HCEC 1CT (cell line): Measurements from ENCODE around the gene KRT16.
A peak's percentile ranks its signal among the peaks of the same experiment; 100 is the strongest.
"Not testable (repeated sequence)": the region's sequence is repeated elsewhere in the genome, so short reads cannot be mapped to it uniquely, and the experiment has no call there.

Experiments used
- DNase-seq: peaks from one replicate; pipeline ENCODE4 v3.0.0-alpha.2; 2017

Gene KRT16

GRCh38 chr17:41581366-41582060 is 31.1 kb downstream of the KRT16 start:
- DNase-seq, result no peak

GRCh38 chr17:41580687-41581365 is 31.7 kb downstream of the KRT16 start:
- DNase-seq, result no peak

GRCh38 chr17:41580244-41580575 is 32.4 kb downstream of the KRT16 start:
- no peak for DNase-seq

- DNase-seq, result peak; percentile 21
Measured at GRCh38 chr17:41579484-41580243, 32.9 kb downstream of the KRT16 start.

- no peak for DNase-seq
Measured at GRCh38 chr17:41578971-41579370, 33.6 kb downstream of the KRT16 start.

GRCh38 chr17:41578538-41578937 is 34.0 kb downstream of the KRT16 start:
- DNase-seq, result no peak

GRCh38 chr17:41576740-41577139 is 35.8 kb downstream of the KRT16 start:
- DNase-seq, result not testable (repeated sequence)

GRCh38 chr17:41575336-41575735 is 37.2 kb downstream of the KRT16 start:
- no peak for DNase-seq

- DNase-seq, result no peak
Measured at GRCh38 chr17:41571561-41572434, 40.8 kb downstream of the KRT16 start, which contains the start of gene KRT9. Gene KRT9, minus strand, starts transcription at chr17:41572059. Its CDS starts 67 bp downstream, at chr17:41571992.

- no peak for DNase-seq
Measured at GRCh38 chr17:41567317-41567716, 45.2 kb downstream of the KRT16 start.

GRCh38 chr17:41565338-41565737 is 47.2 kb downstream of the KRT16 start:
- no peak for DNase-seq

GRCh38 chr17:41563607-41564170 is 48.9 kb downstream of the KRT16 start:
- no peak for DNase-seq

GRCh38 chr17:41561554-41561953 is 51.0 kb downstream of the KRT16 start:
- no peak for DNase-seq
